Measurements from ENCODE around the gene COL21A1. TPM values are rescaled to one million over a fixed set of nuclear protein-coding genes. Genes with fewer than 3 reads are reported as not detected.

COL21A1 gene
- total RNA-seq, 1 experiment from 2014 or later: 1.8 TPM

DNA sequence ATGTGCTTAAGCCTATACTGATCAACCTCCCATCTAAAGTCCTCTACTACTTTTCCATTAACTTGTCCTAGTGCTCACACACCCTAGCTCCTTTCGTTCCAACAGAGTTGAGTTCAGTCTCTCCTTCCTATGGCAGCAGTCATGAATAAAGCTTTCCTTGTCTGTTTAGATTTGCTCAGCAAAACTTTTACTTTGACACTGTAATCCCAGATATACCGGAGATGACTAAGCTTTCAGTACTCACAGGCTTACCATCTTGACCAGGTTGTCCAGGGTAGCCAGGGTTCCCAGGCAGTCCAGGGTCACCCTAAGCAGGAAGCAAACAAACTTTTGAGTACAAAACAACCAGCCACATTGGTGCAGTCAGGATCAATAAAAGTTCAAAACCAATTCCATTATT, 90.7 kb downstream of the COL21A1 start:
- DNase-seq: no peak
- H3K4me2 ChIP-seq (ENCODE audit: insufficient read depth, insufficient read length, low read length): no peak overlapping the region
- TF ChIP-seq, protein P1, sequence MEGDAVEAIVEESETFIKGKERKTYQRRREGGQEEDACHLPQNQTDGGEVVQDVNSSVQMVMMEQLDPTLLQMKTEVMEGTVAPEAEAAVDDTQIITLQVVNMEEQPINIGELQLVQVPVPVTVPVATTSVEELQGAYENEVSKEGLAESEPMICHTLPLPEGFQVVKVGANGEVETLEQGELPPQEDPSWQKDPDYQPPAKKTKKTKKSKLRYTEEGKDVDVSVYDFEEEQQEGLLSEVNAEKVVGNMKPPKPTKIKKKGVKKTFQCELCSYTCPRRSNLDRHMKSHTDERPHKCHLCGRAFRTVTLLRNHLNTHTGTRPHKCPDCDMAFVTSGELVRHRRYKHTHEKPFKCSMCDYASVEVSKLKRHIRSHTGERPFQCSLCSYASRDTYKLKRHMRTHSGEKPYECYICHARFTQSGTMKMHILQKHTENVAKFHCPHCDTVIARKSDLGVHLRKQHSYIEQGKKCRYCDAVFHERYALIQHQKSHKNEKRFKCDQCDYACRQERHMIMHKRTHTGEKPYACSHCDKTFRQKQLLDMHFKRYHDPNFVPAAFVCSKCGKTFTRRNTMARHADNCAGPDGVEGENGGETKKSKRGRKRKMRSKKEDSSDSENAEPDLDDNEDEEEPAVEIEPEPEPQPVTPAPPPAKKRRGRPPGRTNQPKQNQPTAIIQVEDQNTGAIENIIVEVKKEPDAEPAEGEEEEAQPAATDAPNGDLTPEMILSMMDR (conservative IDR thresholded peaks at IDR 0.05): no peak

More for the DNA sequence above, 90.7 kb downstream of the COL21A1 start:
- H4K8ac ChIP-seq (replicated peaks; ENCODE audit: insufficient read length, low read depth, low read length): no peak overlapping the region
- no peaks in the 10 kb centered on the region for H4K20me1 ChIP-seq (ENCODE audit: control insufficient read depth, insufficient read depth, insufficient read length)
- H3K14ac ChIP-seq (ENCODE audit: insufficient read depth, low read length): no peak overlapping the region
- Mint-ChIP-seq H3K27me3 (ENCODE audit: low read depth) (no peaks in the 10 kb centered on the region), H3K36me3 (ENCODE audit: insufficient read depth in 1 of 3, low read depth in 3 of 3) (peaks cover 4 to 25% (median 8%) of the 10 kb centered on the region in 3 experiments; a peak in 6 of 7 replicates), H3K27ac (no peak overlapping the region), H3K4me1 (no peaks in the 10 kb centered on the region; a peak in 1 of 4 replicates), H3K9me3 (peaks cover 16 to 20% of the 10 kb centered on the region in 2 experiments), H3K4me3 (no peak overlapping the region)
- H3K4ac ChIP-seq (ENCODE audit: low read depth, low read length): no peak overlapping the region
- no peak overlapping the region for H2AFZ ChIP-seq (ENCODE audit: low read length)
- H2AK5ac ChIP-seq (ENCODE audit: insufficient read length, low read length): no peak overlapping the region
- no peak overlapping the region for H3K18ac ChIP-seq (ENCODE audit: insufficient read length, low read depth, low read length)
- no peak overlapping the region for H3T11ph ChIP-seq (ENCODE audit: low read length)
- no peaks in the 10 kb centered on the region for H3K9me3 ChIP-seq (ENCODE audit: control insufficient read depth, low read depth, low read length)
- H3K79me1 ChIP-seq (ENCODE audit: insufficient read depth, low read depth, low read length, poor library complexity, severe bottlenecking): no peaks in the 10 kb centered on the region
- no peak overlapping the region for H4K5ac ChIP-seq (ENCODE audit: insufficient read length, low read depth, low read length)
- WGBS (ENCODE audit: extremely low coverage, insufficient read length, low lambda C conversion rate): no CpG with 5 or more reads among the region's 2 CpGs
- H2BK120ac ChIP-seq (ENCODE audit: low read depth, low read length, poor library complexity, severe bottlenecking): no peak overlapping the region
- no peak overlapping the region for H2BK5ac ChIP-seq (ENCODE audit: insufficient read length, low read length)
- H3K27ac ChIP-seq (ENCODE audit: insufficient read length, low read depth, low read length): no peak overlapping the region
- no peak overlapping the region for H2BK12ac ChIP-seq (ENCODE audit: insufficient read length, low read depth, low read length)
- no peaks in the 10 kb centered on the region for H3K23me2 ChIP-seq (ENCODE audit: insufficient read length, low read depth, low read length, poor library complexity, severe bottlenecking)
- H3K9ac ChIP-seq (ENCODE audit: extremely low read depth, insufficient read length, low read length): no peak overlapping the region
- no peak overlapping the region for H2BK15ac ChIP-seq (ENCODE audit: low read depth, low read length)
- H3K27me3 ChIP-seq (ENCODE audit: insufficient read depth, low read length): no peaks in the 10 kb centered on the region
- H3K23ac ChIP-seq (ENCODE audit: insufficient read length, low read depth, low read length): no peak overlapping the region
- H2BK20ac ChIP-seq (ENCODE audit: low read depth, low read length, poor library complexity, severe bottlenecking): no peak overlapping the region
- no peaks in the 10 kb centered on the region for H3K79me2 ChIP-seq (ENCODE audit: insufficient read depth, low read length)
- no peak overlapping the region for H3K56ac ChIP-seq (ENCODE audit: insufficient read length, low read depth, low read length)
- no peak overlapping the region for H4K91ac ChIP-seq (ENCODE audit: insufficient read length, low read depth, low read length)
- H3K4me1 ChIP-seq (ENCODE audit: insufficient read depth, low read length): no peaks in the 10 kb centered on the region
